ENCODE data around the gene SLC17A5.
A peak's percentile ranks its signal among the peaks of the same experiment; 100 is the strongest.

Gene SLC17A5, protein sequence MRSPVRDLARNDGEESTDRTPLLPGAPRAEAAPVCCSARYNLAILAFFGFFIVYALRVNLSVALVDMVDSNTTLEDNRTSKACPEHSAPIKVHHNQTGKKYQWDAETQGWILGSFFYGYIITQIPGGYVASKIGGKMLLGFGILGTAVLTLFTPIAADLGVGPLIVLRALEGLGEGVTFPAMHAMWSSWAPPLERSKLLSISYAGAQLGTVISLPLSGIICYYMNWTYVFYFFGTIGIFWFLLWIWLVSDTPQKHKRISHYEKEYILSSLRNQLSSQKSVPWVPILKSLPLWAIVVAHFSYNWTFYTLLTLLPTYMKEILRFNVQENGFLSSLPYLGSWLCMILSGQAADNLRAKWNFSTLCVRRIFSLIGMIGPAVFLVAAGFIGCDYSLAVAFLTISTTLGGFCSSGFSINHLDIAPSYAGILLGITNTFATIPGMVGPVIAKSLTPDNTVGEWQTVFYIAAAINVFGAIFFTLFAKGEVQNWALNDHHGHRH

DNA sequence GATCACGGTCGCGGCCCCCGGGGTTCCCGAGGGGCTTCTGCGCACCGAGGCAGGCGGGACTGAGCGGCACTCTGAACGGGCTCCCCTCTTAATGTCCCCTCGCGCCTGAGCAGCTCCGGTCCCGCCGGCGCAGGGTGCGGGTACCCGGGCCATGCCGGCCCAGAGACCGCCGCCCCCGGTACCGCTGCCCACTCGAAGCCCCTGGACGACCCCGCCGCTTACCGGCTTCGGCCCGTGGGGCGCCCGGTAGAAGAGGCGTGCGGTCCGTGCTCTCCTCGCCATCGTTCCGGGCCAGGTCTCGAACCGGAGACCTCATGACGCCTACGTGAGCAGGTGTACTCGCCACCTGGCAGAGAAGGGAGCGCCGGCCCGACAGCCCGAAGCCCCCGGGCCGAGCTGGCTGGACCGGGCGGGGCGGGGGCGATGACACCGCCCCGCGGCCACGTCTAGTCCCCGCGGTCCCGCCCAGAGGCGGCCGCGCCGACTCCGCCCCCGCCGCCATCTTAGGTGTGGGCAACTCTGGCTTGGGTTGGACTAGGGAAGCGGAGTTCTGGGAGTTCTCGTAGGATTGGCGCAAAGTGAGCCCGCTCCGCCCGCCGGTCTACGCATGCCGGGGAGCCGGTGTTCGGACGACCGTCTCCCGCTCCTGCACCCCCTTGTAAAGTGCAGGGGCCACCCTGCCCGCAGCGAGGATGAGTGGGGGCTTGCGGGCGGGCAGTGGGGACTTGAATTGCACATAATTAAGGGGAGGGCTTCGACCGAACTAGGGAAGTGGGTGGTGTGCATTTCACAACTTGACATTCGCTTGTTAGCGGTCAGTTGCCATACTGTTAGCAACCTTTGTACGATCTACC is at the start of gene SLC17A5:
Gene SLC17A5, minus strand, starts transcription at position 422 of the 854 bp plus-strand sequence. Its CDS starts 106 bp downstream, at position 316.
- Histone ChIP-seq H3K27me3 (ENCODE audit: low read depth, low read length) (no peaks in the 10 kb centered on the region), H3K9me3 (ENCODE audit: control insufficient read depth in 1 of 2, low read length in 2 of 2) (no peaks in the 10 kb centered on the region), H3K36me3 (ENCODE audit: control insufficient read depth in 1 of 2, insufficient read depth in 2 of 2, low read length in 2 of 2) (no peaks in the 10 kb centered on the region), H3K4me3 (ENCODE audit: low read depth in 1 of 2, low read length in 2 of 2) (peak within 1 kb of the TSS; percentile 89 to 93), H3K4me1 (ENCODE audit: control insufficient read depth in 1 of 2, insufficient read depth in 2 of 2, low read length in 2 of 2) (peaks cover 0 to 16% of the 10 kb centered on the region in 2 donors), H3K27ac (ENCODE audit: low read length) (peak within 1 kb of the TSS; percentile 86)

DNA sequence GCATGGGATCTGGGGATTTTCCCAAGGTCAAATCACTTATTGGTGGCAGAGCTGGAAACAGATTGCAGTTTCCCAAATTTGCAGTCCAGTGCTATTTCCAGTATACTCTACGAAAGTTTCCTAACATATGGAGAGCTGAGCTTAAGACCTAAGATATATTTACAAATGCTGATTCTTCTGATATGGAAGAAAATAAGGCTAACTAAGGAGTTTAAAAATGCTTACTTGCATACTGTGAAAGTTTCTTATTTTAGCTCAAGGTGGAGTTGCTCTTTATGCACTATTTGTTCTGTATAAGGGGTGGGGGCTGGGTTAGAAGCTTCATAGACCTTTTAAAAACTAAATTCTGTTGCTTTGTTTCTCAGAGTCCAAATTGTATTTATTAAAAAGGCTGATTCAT is 49.7 kb upstream of the SLC17A5 start:
- no peaks in the 10 kb centered on the region for H3K4me1 ChIP-seq (ENCODE audit: control insufficient read depth in 1 of 2, insufficient read depth in 2 of 2, low read length in 2 of 2)
- H3K9me3 ChIP-seq (ENCODE audit: control insufficient read depth in 1 of 2, low read length in 2 of 2) = no peaks in the 10 kb centered on the region
- H3K27me3 ChIP-seq (ENCODE audit: low read depth, low read length) = no peaks in the 10 kb centered on the region
- peaks cover 0 to 5% of the 10 kb centered on the region in 2 donors for H3K36me3 ChIP-seq (ENCODE audit: control insufficient read depth in 1 of 2, insufficient read depth in 2 of 2, low read length in 2 of 2)
- H3K27ac ChIP-seq (ENCODE audit: low read length) = no peak overlapping the region
- no peak overlapping the region for H3K4me3 ChIP-seq (ENCODE audit: low read depth in 1 of 2, low read length in 2 of 2)

DNA sequence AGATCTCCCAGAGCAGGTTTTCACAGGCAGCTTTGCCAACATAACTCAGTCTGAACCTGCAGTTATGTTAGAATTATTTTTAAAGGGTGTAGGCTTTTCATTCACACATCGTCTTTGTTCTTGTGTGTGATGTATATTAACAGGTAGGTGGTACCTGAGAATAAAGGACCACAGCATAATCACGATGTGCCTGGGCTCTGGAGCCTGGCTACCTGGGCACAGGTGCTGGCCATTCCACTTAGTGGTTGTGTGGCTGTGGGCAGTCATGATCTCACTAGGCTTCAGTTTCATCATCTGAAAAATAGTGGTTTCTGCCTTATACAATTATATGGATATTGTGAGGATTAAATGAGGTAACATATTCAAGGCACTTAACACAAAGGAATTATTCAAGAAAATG is 48.7 kb upstream of the SLC17A5 start:
- Histone ChIP-seq H3K4me1 (ENCODE audit: control insufficient read depth in 1 of 2, insufficient read depth in 2 of 2, low read length in 2 of 2) (peaks cover 0 to 4% of the 10 kb centered on the region in 2 donors), H3K9me3 (ENCODE audit: control insufficient read depth in 1 of 2, low read length in 2 of 2) (no peaks in the 10 kb centered on the region), H3K36me3 (ENCODE audit: control insufficient read depth in 1 of 2, insufficient read depth in 2 of 2, low read length in 2 of 2) (peaks cover 0 to 5% of the 10 kb centered on the region in 2 donors), H3K27me3 (ENCODE audit: low read depth, low read length) (no peaks in the 10 kb centered on the region), H3K27ac (ENCODE audit: low read length) (no peak overlapping the region), H3K4me3 (ENCODE audit: low read depth in 1 of 2, low read length in 2 of 2) (no peak overlapping the region)

- H3K36me3 ChIP-seq (ENCODE audit: control insufficient read depth in 1 of 2, insufficient read depth in 2 of 2, low read length in 2 of 2) = peaks cover 0 to 9% of the 10 kb centered on the region in 2 donors
- H3K9me3 ChIP-seq (ENCODE audit: control insufficient read depth in 1 of 2, low read length in 2 of 2) = no peaks in the 10 kb centered on the region
- no peak overlapping the region for H3K27ac ChIP-seq (ENCODE audit: low read length)
- no peak overlapping the region for H3K4me3 ChIP-seq (ENCODE audit: low read depth in 1 of 2, low read length in 2 of 2)
- H3K4me1 ChIP-seq (ENCODE audit: control insufficient read depth in 1 of 2, insufficient read depth in 2 of 2, low read length in 2 of 2) = peaks cover 0 to 15% of the 10 kb centered on the region in 2 donors
- H3K27me3 ChIP-seq (ENCODE audit: low read depth, low read length) = no peaks in the 10 kb centered on the region
These were observed 46.1 kb upstream of the SLC17A5 start for GRCh38 chr6:73699676-73700459.

DNA sequence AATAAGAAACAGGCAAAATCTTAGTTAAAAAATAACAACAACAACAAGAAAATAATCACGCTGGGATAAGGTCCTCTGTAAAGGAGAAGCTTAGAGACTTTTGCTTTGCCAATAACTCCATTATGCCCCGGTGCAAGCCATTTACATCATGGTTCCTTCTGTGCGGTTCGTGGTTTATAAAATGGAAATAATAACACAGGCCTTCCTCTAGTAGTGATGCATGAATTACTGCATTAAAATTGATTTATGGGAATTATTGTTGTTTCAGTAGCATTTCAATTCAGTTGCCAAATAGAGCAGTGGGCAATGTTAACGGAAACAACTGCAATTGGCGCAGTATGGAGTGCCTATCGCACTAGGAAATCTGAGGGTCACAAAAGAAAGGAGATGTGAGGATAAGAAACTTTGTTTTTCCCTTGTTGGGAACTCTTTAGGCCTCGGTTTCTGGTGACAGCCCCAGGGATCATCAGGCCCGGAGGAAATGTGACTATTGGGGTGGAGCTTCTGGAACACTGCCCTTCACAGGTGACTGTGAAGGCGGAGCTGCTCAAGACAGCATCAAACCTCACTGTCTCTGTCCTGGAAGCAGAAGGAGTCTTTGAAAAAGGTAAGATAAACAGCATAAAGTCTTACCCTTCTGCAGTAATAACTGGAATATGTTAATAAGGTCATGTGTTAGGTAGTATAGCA is 43.3 kb upstream of the SLC17A5 start:
- Histone ChIP-seq H3K4me1 (ENCODE audit: control insufficient read depth in 1 of 2, insufficient read depth in 2 of 2, low read length in 2 of 2) (peaks cover 0 to 15% of the 10 kb centered on the region in 2 donors), H3K4me3 (ENCODE audit: low read depth in 1 of 2, low read length in 2 of 2) (peak overlapping the region; percentile 69 to 79), H3K9me3 (ENCODE audit: control insufficient read depth in 1 of 2, low read length in 2 of 2) (no peaks in the 10 kb centered on the region)

DNA sequence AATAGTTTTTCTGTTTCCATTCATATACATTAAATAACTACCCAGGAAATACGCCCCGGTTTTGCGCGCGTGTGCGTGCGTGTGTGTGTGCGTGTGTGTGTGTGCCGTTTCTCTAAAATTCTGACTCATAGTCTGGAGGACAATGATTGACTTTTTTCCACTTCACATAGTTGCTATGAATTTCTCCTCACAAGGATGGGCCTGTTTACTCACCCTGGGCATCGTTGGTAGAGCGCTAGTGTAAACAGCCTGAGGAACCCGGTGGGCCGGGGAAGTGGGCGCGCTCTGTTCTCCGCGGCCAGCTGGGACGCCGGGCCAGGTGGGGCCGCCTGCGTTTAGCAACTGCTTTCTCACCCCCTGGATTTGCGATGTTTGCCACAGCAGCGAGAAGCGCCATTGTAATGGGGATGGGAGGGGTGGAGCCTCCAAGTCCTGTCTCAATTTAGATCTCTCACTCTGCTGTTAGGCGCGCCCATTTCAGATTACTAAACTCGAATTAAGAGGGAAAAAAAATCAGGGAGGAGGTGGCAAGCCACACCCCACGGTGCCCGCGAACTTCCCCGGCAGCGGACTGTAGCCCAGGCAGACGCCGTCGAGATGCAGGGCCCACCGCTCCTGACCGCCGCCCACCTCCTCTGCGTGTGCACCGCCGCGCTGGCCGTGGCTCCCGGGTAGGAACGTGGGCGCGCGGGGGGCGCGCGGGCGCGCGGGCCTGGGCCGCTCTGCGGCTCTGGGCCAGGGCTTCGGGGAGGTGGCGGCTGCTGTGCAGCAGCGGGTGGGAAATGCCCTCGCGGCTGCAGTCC is 42.0 kb upstream of the SLC17A5 start, which contains the start of gene CD109:
Gene CD109, plus strand, starts transcription at position 585 of the 803 bp plus-strand sequence. Its CDS starts 13 bp downstream, at position 598.
- Histone ChIP-seq H3K36me3 (ENCODE audit: control insufficient read depth in 1 of 2, insufficient read depth in 2 of 2, low read length in 2 of 2) (peaks cover 0 to 5% of the 10 kb centered on the region in 2 donors), H3K9me3 (ENCODE audit: control insufficient read depth in 1 of 2, low read length in 2 of 2) (no peaks in the 10 kb centered on the region), H3K27ac (ENCODE audit: low read length) (peak within 1 kb of the TSS; percentile 64), H3K4me3 (ENCODE audit: low read depth in 1 of 2, low read length in 2 of 2) (peak within 1 kb of the TSS; percentile 69 to 79), H3K27me3 (ENCODE audit: low read depth, low read length) (no peaks in the 10 kb centered on the region), H3K4me1 (ENCODE audit: control insufficient read depth in 1 of 2, insufficient read depth in 2 of 2, low read length in 2 of 2) (peaks cover 0 to 15% of the 10 kb centered on the region in 2 donors)

More for the DNA sequence above, 43.3 kb upstream of the SLC17A5 start:
- Histone ChIP-seq H3K27me3 (ENCODE audit: low read depth, low read length) (no peaks in the 10 kb centered on the region), H3K36me3 (ENCODE audit: control insufficient read depth in 1 of 2, insufficient read depth in 2 of 2, low read length in 2 of 2) (peaks cover 0 to 5% of the 10 kb centered on the region in 2 donors), H3K27ac (ENCODE audit: low read length) (no peak overlapping the region)

- Histone ChIP-seq H3K4me1 (ENCODE audit: control insufficient read depth in 1 of 2, insufficient read depth in 2 of 2, low read length in 2 of 2) (peaks cover 0 to 15% of the 10 kb centered on the region in 2 donors), H3K27me3 (ENCODE audit: low read depth, low read length) (no peaks in the 10 kb centered on the region), H3K27ac (ENCODE audit: low read length) (no peak overlapping the region), H3K36me3 (ENCODE audit: control insufficient read depth in 1 of 2, insufficient read depth in 2 of 2, low read length in 2 of 2) (peaks cover 0 to 5% of the 10 kb centered on the region in 2 donors), H3K4me3 (ENCODE audit: low read depth in 1 of 2, low read length in 2 of 2) (peak overlapping the region; percentile 69 to 79), H3K9me3 (ENCODE audit: control insufficient read depth in 1 of 2, low read length in 2 of 2) (no peaks in the 10 kb centered on the region)
These were observed 41.1 kb upstream of the SLC17A5 start for GRCh38 chr6:73694711-73695411.

- H3K4me1 ChIP-seq (ENCODE audit: control insufficient read depth in 1 of 2, insufficient read depth in 2 of 2, low read length in 2 of 2) = peaks cover 0 to 1% of the 10 kb centered on the region in 2 donors
These were observed 37.7 kb upstream of the SLC17A5 start for GRCh38 chr6:73691512-73691911.

GRCh38 chr6:73690056-73690455 is 36.3 kb upstream of the SLC17A5 start:
- Histone ChIP-seq H3K4me3 (ENCODE audit: low read depth in 1 of 2, low read length in 2 of 2) (no peak overlapping the region), H3K27me3 (ENCODE audit: low read depth, low read length) (no peaks in the 10 kb centered on the region), H3K9me3 (ENCODE audit: control insufficient read depth in 1 of 2, low read length in 2 of 2) (no peaks in the 10 kb centered on the region), H3K4me1 (ENCODE audit: control insufficient read depth in 1 of 2, insufficient read depth in 2 of 2, low read length in 2 of 2) (no peaks in the 10 kb centered on the region), H3K36me3 (ENCODE audit: control insufficient read depth in 1 of 2, insufficient read depth in 2 of 2, low read length in 2 of 2) (no peaks in the 10 kb centered on the region), H3K27ac (ENCODE audit: low read length) (no peak overlapping the region)

More at GRCh38 chr6:73691512-73691911, 37.7 kb upstream of the SLC17A5 start:
- Histone ChIP-seq H3K27ac (ENCODE audit: low read length) (no peak overlapping the region), H3K9me3 (ENCODE audit: control insufficient read depth in 1 of 2, low read length in 2 of 2) (no peaks in the 10 kb centered on the region), H3K36me3 (ENCODE audit: control insufficient read depth in 1 of 2, insufficient read depth in 2 of 2, low read length in 2 of 2) (peaks cover 0 to 3% of the 10 kb centered on the region in 2 donors), H3K4me3 (ENCODE audit: low read depth in 1 of 2, low read length in 2 of 2) (no peak overlapping the region), H3K27me3 (ENCODE audit: low read depth, low read length) (no peaks in the 10 kb centered on the region)
